IPS DF 19.7 (cell line): ENCODE measurements around the gene PROCR.
"Not testable (repeated sequence)": the region's sequence is repeated elsewhere in the genome, so short reads cannot be mapped to it uniquely, and the experiment has no call there.

Source experiments
- DNase-seq: peaks from one replicate; pipeline ENCODE4 v3.0.0-alpha.2; 2013; ENCODE audit warnings: low read depth, low spot score

Gene PROCR

GRCh38 chr20:35165221-35166185 lies 6.4 kb upstream of the PROCR start:
- no peak for DNase-seq

- DNase-seq = no peak
These were observed 5.5 kb upstream of the PROCR start for GRCh38 chr20:35166242-35166830.

- DNase-seq = no peak
These were observed 4.1 kb upstream of the PROCR start for GRCh38 chr20:35167787-35168186.

GRCh38 chr20:35168701-35169409 lies 3.0 kb upstream of the PROCR start:
- DNase-seq = not testable (repeated sequence)

- no peak for DNase-seq
These were observed 477 bp upstream of the PROCR start for GRCh38 chr20:35171438-35171752.

GRCh38 chr20:35172434-35172806 lies 548 bp downstream of the PROCR start:
- no peak for DNase-seq

GRCh38 chr20:35173576-35174192 lies 1.8 kb downstream of the PROCR start:
- no peak for DNase-seq

- no peak for DNase-seq
These were observed 2.8 kb downstream of the PROCR start for GRCh38 chr20:35174458-35175216.

GRCh38 chr20:35176132-35176531 lies 4.3 kb downstream of the PROCR start:
- no peak for DNase-seq

GRCh38 chr20:35179292-35180212 lies 7.7 kb downstream of the PROCR start:
- DNase-seq = no peak

GRCh38 chr20:35180266-35180665 lies 8.4 kb downstream of the PROCR start:
- DNase-seq = no peak

GRCh38 chr20:35181731-35182130 lies 9.9 kb downstream of the PROCR start:
- no peak for DNase-seq

- DNase-seq = not testable (repeated sequence)
These were observed 14.9 kb downstream of the PROCR start for GRCh38 chr20:35186691-35187289.

GRCh38 chr20:35187584-35188190 lies 15.8 kb downstream of the PROCR start:
- DNase-seq = no peak

GRCh38 chr20:35189223-35189622 lies 17.4 kb downstream of the PROCR start:
- not testable (repeated sequence) for DNase-seq

GRCh38 chr20:35190556-35190955 lies 18.7 kb downstream of the PROCR start:
- no peak for DNase-seq

- no peak for DNase-seq
These were observed 19.7 kb downstream of the PROCR start for GRCh38 chr20:35191419-35192117.

- no peak for DNase-seq
These were observed 20.4 kb downstream of the PROCR start for GRCh38 chr20:35192118-35192872.
